Uterus (tissue), 4 donors: ENCODE data around the gene CCDC57. TPM values are rescaled to one million over a fixed set of nuclear protein-coding genes. Genes with fewer than 3 reads are reported as not detected.

Experiments
- DNase-seq, 2 donors: peaks; one replicate each; pipeline ENCODE4 v3.0.0-alpha.2; 2019 to 2020
- H3K27ac ChIP-seq, 2 donors: fragments of 200-600 bp; sonication (generic); 1 replicate in 1 of 2; 2 replicates in 1 of 2; pipeline ENCODE4 v1.5.1; 2016 to 2018
- H3K27me3 ChIP-seq, 2 donors: fragments of 200-600 bp; sonication (generic); one replicate each; pipeline ENCODE4 v1.5.1; 2018 to 2019; ENCODE audit warnings: control low read depth in 1 of 2
- H3K36me3 ChIP-seq, 2 donors: fragments of 200-600 bp; sonication (generic); one replicate each; pipeline ENCODE4 v1.5.1; 2019; ENCODE audit warnings: control low read depth in 1 of 2
- H3K4me1 ChIP-seq, 2 donors: fragments of 200-600 bp; sonication (generic); one replicate each; pipeline ENCODE4 v1.5.1; 2018 to 2019; ENCODE audit warnings: control low read depth in 1 of 2
- H3K4me3 ChIP-seq, 2 donors: fragments of 200-600 bp; sonication (generic); 1 replicate in 1 of 2; 2 replicates in 1 of 2; pipeline ENCODE4 v1.5.1; 2018 to 2019; ENCODE audit warnings: mild to moderate bottlenecking in 1 of 2
- H3K9me3 ChIP-seq, 2 donors: fragments of 200-600 bp; sonication (generic); one replicate each; pipeline ENCODE4 v1.5.1; 2019; ENCODE audit warnings: control low read depth in 1 of 2
- POLR2A ChIP-seq, 2 donors: fragments of 450-650 bp; IDR thresholded peaks; one replicate each; pipeline ENCODE4 v1.6.1; 2016; ENCODE audit warnings: antibody characterized with exemption in 2 of 2, mild to moderate bottlenecking in 1 of 2, moderate library complexity in 1 of 2
- intact Hi-C: fragments of 100-400 bp; cut with DNase I; formaldehyde crosslinking; loops from one replicate; pipeline ENCODE4 v1.15.1; 2023; ENCODE audit warnings: low total_unique reads
- total RNA-seq, 4 donors: library from RNA; depleted of rRNA in 3 of 4; stranded (reverse); fragments of >200 nt in 3 of 4; gene quantifications; one replicate each; pipeline versions ENCODE4 v1.1.0 to v1.2.4, GENCODE V29; 2014 to 2023
- TF ChIP-seq, protein P1 (sequence below), 4 experiments: fragments of 200-600 bp in 2 of 4; fragments of 450-650 bp in 2 of 4; sonication (generic) in 2 of 4; IDR thresholded peaks; one replicate each; pipeline ENCODE4 v1.5.1; 2016 to 2019; ENCODE audit warnings: antibody characterized with exemption in 4 of 4, mild to moderate bottlenecking in 2 of 4, moderate library complexity in 1 of 4
- donor health status: DM: yes; HTN: yes; CAD: no.

CCDC57 gene
- total RNA-seq, 4 donors from 2014 or later, result 4.4 to 88.2 (median 17.6) TPM

DNA sequence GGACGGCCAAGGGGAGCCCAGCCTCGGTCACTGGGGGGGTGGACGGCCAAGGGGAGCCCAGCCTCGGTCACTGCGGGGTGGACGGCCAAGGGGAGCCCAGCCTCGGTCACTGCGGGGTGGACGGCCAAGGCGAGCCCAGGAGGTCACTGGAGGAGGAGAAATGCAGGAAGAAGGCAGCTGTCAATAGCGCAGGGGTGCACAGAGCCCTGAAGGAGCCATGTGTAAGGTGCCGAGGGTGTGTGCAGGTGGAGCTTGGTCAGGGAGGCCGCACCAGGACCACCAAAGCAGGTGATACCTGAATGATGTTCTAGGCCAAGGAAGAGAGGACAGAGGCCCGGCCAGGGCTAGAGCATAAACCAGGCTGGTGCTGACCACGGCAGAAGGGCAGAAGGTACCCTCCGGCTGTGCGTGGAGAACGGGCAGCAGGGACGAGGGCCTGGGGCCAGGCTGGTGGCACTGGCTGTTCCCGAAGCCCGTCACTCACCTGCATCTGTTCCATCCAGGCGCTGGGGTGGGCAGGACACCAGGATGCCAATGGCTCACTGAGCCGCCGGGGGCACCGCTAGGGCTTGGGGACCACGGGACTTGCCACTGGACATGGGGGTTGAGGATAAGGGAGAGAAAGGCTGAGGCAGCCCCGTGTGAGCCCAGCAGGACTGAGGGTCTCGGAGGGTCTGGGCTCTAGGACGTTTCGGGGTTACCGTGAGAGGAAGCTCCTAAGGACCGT is 5.9 kb upstream of the CCDC57 start:
- no peaks in the 10 kb centered on the region for H3K36me3 ChIP-seq
- H3K27me3 ChIP-seq, result no peaks in the 10 kb centered on the region
- DNase-seq, result no peak
- no peaks in the 10 kb centered on the region for H3K9me3 ChIP-seq
- H3K4me1 ChIP-seq, result peaks cover 0 to 2% of the 10 kb centered on the region in 2 donors
- no peak for TF ChIP-seq POLR2A (IDR thresholded peaks at IDR 0.05)
- TF ChIP-seq, protein P1, sequence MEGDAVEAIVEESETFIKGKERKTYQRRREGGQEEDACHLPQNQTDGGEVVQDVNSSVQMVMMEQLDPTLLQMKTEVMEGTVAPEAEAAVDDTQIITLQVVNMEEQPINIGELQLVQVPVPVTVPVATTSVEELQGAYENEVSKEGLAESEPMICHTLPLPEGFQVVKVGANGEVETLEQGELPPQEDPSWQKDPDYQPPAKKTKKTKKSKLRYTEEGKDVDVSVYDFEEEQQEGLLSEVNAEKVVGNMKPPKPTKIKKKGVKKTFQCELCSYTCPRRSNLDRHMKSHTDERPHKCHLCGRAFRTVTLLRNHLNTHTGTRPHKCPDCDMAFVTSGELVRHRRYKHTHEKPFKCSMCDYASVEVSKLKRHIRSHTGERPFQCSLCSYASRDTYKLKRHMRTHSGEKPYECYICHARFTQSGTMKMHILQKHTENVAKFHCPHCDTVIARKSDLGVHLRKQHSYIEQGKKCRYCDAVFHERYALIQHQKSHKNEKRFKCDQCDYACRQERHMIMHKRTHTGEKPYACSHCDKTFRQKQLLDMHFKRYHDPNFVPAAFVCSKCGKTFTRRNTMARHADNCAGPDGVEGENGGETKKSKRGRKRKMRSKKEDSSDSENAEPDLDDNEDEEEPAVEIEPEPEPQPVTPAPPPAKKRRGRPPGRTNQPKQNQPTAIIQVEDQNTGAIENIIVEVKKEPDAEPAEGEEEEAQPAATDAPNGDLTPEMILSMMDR (IDR thresholded peaks at IDR 0.05), result no peak
- no peak overlapping the region for H3K4me3 ChIP-seq
- no peak overlapping the region for H3K27ac ChIP-seq
- intact Hi-C loops, result no loop called here

DNA sequence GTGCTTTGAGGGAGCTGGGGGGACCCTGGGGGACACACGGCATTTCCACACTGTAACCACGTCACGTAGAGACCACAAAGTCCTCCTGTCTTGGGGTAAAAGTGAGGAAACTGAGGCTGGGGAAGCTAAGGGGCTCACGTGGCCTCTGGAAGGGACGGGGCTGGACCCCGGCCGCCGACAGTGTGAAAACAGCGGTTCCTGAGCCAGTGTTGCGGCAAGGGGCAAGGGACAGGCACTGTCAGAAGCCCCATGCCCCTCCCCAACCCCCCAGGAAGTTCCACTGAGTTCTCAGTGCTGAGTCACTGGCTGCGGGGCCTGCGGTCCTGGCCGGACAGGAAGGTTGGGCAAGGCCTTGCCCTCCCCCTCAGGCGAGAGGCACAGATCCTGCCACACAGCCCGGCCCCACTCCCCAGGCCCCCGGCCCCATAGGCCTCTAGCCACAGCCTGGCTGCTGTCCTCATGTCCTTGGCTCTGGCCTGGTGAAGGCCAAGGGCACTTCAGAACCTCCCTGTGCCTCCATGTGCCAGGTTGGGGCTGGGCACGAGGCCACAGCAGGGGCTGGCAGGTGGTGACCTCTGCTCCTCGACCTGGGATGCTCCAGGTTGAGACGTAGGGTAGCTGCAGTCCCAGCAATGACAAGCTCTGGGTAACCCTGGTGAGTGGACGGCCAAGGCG is 5.0 kb upstream of the CCDC57 start:
- no peaks in the 10 kb centered on the region for H3K27me3 ChIP-seq
- peaks cover 0 to 4% of the 10 kb centered on the region in 2 donors for H3K4me1 ChIP-seq
- TF ChIP-seq POLR2A (IDR thresholded peaks at IDR 0.05), result no peak
- TF ChIP-seq, protein P1 (IDR thresholded peaks at IDR 0.05), result no peak
- no peaks in the 10 kb centered on the region for H3K36me3 ChIP-seq
- no peak for DNase-seq
- H3K27ac ChIP-seq, result peak overlapping the region; percentile 10 to 21
- intact Hi-C loops, result no loop called here
- no peaks in the 10 kb centered on the region for H3K9me3 ChIP-seq
- no peak overlapping the region for H3K4me3 ChIP-seq

DNA sequence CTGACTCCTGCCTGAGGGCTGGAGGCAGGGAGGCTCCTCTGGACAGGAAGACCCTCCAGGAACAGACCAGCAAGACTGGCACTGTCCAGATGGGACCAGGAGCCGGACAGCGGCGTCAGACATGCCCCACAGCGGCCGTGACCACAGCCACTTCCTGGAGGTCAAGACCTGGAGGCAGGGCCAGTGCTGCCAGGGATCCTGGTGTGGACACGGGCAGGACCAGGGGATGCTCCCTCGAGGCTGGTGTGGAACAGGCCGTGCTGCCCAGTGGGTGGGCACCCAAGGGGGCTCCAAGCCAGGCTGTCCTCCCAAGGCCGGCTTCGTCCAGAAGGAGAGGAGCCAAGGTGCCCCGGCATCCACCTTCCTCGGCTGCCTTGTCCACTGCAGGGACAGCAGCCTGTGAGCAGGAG is 4.5 kb upstream of the CCDC57 start:
- no peaks in the 10 kb centered on the region for H3K36me3 ChIP-seq
- peaks cover 0 to 4% of the 10 kb centered on the region in 2 donors for H3K4me1 ChIP-seq
- TF ChIP-seq, protein P1 (IDR thresholded peaks at IDR 0.05), result no peak
- TF ChIP-seq POLR2A (IDR thresholded peaks at IDR 0.05), result no peak
- no peak overlapping the region for H3K4me3 ChIP-seq
- no peaks in the 10 kb centered on the region for H3K9me3 ChIP-seq
- no peak for DNase-seq
- H3K27ac ChIP-seq, result peak overlapping the region; percentile 10 to 21
- no peaks in the 10 kb centered on the region for H3K27me3 ChIP-seq
- intact Hi-C loops, result no loop called here

- Histone ChIP-seq H3K27ac (peak overlapping the region; percentile 10 to 21), H3K9me3 (no peaks in the 10 kb centered on the region), H3K4me3 (no peak overlapping the region), H3K36me3 (no peaks in the 10 kb centered on the region), H3K4me1 (peaks cover 0 to 4% of the 10 kb centered on the region in 2 donors), H3K27me3 (no peaks in the 10 kb centered on the region)
- intact Hi-C loops, result no loop called here
- DNase-seq, result peak in 1 of 2 donors; percentile 32
- no peak for TF ChIP-seq POLR2A (IDR thresholded peaks at IDR 0.05)
- TF ChIP-seq, protein P1 (IDR thresholded peaks at IDR 0.05), result no peak
Observed at GRCh38 chr17:82216301-82217119, 3.9 kb upstream of the CCDC57 start.
